SHP77 (cell line): Measurements from ENCODE around the gene ACBD4.
"Not testable (repeated sequence)": the region's sequence is repeated elsewhere in the genome, so short reads cannot be mapped to it uniquely, and the experiment has no call there.

Experiments used
- DNase-seq, 2 experiments: peaks; one replicate each; lab custom pipeline; 2025; lab: John Stamatoyannopoulos, UW

Gene ACBD4

GRCh38 chr17:45119964-45120363 is 15.5 kb upstream of the ACBD4 start:
- no peak for DNase-seq

GRCh38 chr17:45120558-45120957 is 14.9 kb upstream of the ACBD4 start:
- DNase-seq: no peak

- no peak for DNase-seq
These were observed 14.4 kb upstream of the ACBD4 start for GRCh38 chr17:45121055-45121454.

- no peak for DNase-seq
These were observed 12.3 kb upstream of the ACBD4 start for GRCh38 chr17:45123076-45123770.

- DNase-seq: peak in 1 of 2 experiments; percentile 60
These were observed 11.3 kb upstream of the ACBD4 start for GRCh38 chr17:45123930-45124796.

- not testable (repeated sequence) for DNase-seq
These were observed 10.7 kb upstream of the ACBD4 start for GRCh38 chr17:45124797-45125122.

- DNase-seq: no peak
These were observed 10.0 kb upstream of the ACBD4 start for GRCh38 chr17:45125509-45125908.

GRCh38 chr17:45127207-45127547 is 8.3 kb upstream of the ACBD4 start:
- DNase-seq: no peak

- no peak for DNase-seq
These were observed 7.8 kb upstream of the ACBD4 start for GRCh38 chr17:45127548-45128300.

GRCh38 chr17:45128331-45128730 is 7.2 kb upstream of the ACBD4 start:
- no peak for DNase-seq

- DNase-seq: no peak
These were observed 6.5 kb upstream of the ACBD4 start for GRCh38 chr17:45128989-45129388.

- no peak for DNase-seq
These were observed 6.0 kb upstream of the ACBD4 start for GRCh38 chr17:45129426-45129939.

- no peak for DNase-seq
These were observed 5.4 kb upstream of the ACBD4 start for GRCh38 chr17:45129940-45130680.

GRCh38 chr17:45130681-45131615 is 4.5 kb upstream of the ACBD4 start:
- no peak for DNase-seq

- DNase-seq: peak in 1 of 2 experiments; percentile 40
These were observed 3.7 kb upstream of the ACBD4 start for GRCh38 chr17:45131616-45132319.

- no peak for DNase-seq
These were observed 3.2 kb upstream of the ACBD4 start, which contains the start of gene PLCD3 for GRCh38 chr17:45132320-45132571. TSS of gene PLCD3 (minus strand) at chr17:45132515. CDS start at chr17:45132410, 105 bp downstream.

- DNase-seq: peak; percentile 72 to 75
These were observed 2.7 kb upstream of the ACBD4 start for GRCh38 chr17:45132572-45133463.

- no peak for DNase-seq
These were observed 698 bp downstream of the ACBD4 start for GRCh38 chr17:45135978-45136791.
